ENCODE results near the gene ZNF248. TPM values are rescaled to one million over a fixed set of nuclear protein-coding genes. Genes with fewer than 3 reads are reported as not detected.

The ZNF248 gene
- total RNA-seq, 1 donor from 2014 or later, result 6.9 TPM

DNA sequence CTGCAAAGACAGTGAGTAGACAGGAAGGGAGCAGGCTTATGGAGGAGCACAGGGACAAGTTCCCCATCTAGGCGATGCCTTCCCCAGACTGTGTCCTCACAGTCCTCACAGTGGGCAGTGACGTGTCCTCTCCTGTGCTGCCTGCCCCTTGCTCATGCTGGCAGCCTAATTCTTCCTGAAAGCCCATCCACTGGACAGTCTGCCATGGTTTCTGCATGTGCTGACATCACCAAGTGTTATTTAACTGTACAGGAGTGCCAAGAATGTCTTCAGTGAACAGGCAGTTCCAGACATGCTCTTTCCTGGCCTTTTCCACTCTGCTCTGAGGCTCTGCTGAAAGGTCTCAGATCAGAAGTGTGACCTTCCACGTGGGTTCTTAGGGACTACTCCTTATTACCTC lies 54.1 kb downstream of the ZNF248 start:
- H3K4me3 ChIP-seq (ENCODE audit: low read depth, low read length), result no peak overlapping the region
- no peak for TF ChIP-seq CTCF (conservative IDR thresholded peaks at IDR 0.05; ENCODE audit: low read depth, low read length)
- no peak for DNase-seq (ENCODE audit: low read depth)

- H3K4me3 ChIP-seq (ENCODE audit: low read depth, low read length), result no peak overlapping the region
- TF ChIP-seq CTCF (conservative IDR thresholded peaks at IDR 0.05; ENCODE audit: low read depth, low read length), result no peak
- DNase-seq (ENCODE audit: low read depth), result no peak
Measured at GRCh38 chr10:37801557-37801956, 55.9 kb downstream of the ZNF248 start.

DNA sequence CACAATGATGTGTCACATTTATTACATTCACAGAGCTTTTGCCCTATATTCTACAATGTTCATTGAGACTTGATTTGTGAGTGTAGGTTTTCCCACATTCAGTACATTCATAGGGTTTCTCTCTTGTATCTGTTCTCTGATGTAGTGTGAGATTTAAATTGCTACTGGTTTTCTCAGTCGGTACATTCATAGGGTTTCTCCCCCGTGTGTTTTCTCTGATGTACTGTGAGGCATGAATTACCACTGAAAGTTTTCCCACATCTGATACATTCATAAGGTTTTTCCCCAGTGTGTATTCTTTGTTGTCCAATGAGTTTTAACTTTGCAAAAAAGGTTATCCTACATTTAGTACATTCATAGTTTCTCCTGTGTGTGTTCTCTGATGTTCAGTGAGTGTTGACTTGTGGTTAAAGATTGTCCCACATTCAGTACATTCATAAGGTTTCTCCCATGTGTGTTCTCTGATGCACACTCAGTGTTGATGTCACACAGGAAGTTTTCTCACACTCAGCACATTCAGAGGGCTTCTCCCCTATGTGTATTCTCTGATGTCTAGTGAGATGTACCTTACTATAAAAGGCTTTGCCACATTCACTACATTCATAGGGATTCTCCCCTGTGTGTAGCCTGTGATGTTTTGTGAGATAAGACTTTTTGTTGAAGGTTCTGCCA lies 63.0 kb downstream of the ZNF248 start:
- no peak for DNase-seq (ENCODE audit: low read depth)
- no peak overlapping the region for H3K4me3 ChIP-seq (ENCODE audit: low read depth, low read length)
- no peak for TF ChIP-seq CTCF (conservative IDR thresholded peaks at IDR 0.05; ENCODE audit: low read depth, low read length)

DNA sequence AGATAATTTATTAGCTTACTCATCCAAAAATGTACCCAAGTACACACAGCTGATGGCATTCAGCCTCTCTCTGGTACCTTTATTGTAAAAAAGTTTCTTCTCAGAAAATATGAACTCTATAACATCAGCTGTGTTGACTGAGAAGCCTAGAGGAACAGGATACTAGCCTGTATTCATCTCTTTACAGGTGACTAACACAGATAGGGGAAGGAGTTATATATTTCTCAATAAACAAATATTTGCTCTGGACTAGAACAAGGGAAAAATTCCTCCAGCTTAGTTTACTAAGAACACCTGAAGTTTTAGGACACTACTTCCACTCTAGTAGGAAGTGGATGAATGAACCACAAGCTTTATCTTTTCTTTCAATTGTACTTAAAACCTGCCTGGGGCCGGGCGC lies 67.8 kb downstream of the ZNF248 start:
- DNase-seq (ENCODE audit: low read depth), result no peak
- no peak overlapping the region for H3K4me3 ChIP-seq (ENCODE audit: low read depth, low read length)
- no peak for TF ChIP-seq CTCF (conservative IDR thresholded peaks at IDR 0.05; ENCODE audit: low read depth, low read length)

GRCh38 chr10:37784678-37785077 lies 72.7 kb downstream of the ZNF248 start:
- no peak overlapping the region for H3K4me3 ChIP-seq (ENCODE audit: low read depth, low read length)
- DNase-seq (ENCODE audit: low read depth), result no peak
- no peak for TF ChIP-seq CTCF (conservative IDR thresholded peaks at IDR 0.05; ENCODE audit: low read depth, low read length)

- TF ChIP-seq CTCF (conservative IDR thresholded peaks at IDR 0.05; ENCODE audit: low read depth, low read length), result no peak
- no peak for DNase-seq (ENCODE audit: low read depth)
- H3K4me3 ChIP-seq (ENCODE audit: low read depth, low read length), result no peak overlapping the region
Measured at GRCh38 chr10:37780536-37780935, 76.9 kb downstream of the ZNF248 start.

- no peak for TF ChIP-seq CTCF (conservative IDR thresholded peaks at IDR 0.05; ENCODE audit: low read depth, low read length)
- DNase-seq (ENCODE audit: low read depth), result no peak
- no peak overlapping the region for H3K4me3 ChIP-seq (ENCODE audit: low read depth, low read length)
Measured at GRCh38 chr10:37777056-37777455, 80.4 kb downstream of the ZNF248 start.

Data from epithelial cell of proximal tubule (primary cell).